Measurements from ENCODE around the gene SCAF1. TPM values are rescaled to one million over a fixed set of nuclear protein-coding genes. Genes with fewer than 3 reads are reported as not detected.

SCAF1 gene
- total and polyA plus RNA-seq, 2 experiments from 2014 or later, result 19.7 to 53.7 TPM

- no peak for TF ChIP-seq ZNF462 (CRISPR knock-in tag; IDR thresholded peaks at IDR 0.05)
These were observed 6.3 kb upstream of the SCAF1 start (continued) for GRCh38 chr19:49635530-49636232.

GRCh38 chr19:49636233-49636932 is 5.6 kb upstream of the SCAF1 start:
- Histone ChIP-seq H3K4me1 (ENCODE audit: insufficient read depth) (peaks cover 34% of the 10 kb centered on the region), H3K4me2 (no peak overlapping the region), H3K9me2 (ENCODE audit: insufficient read depth) (no peaks in the 10 kb centered on the region), H3K27me3 (ENCODE audit: insufficient read depth) (peaks cover 11% of the 10 kb centered on the region; the same call in 1 of the 2 replicates), H3F3A (replicated peaks; ENCODE audit: low read depth) (peaks cover 25% of the 10 kb centered on the region), H2AFZ (no peak overlapping the region), H3K36me3 (ENCODE audit: insufficient read depth) (no peaks in the 10 kb centered on the region), H3K4me3 (no peak overlapping the region), H3K79me2 (replicated peaks; ENCODE audit: insufficient read depth) (no peaks in the 10 kb centered on the region), H3K27ac (ENCODE audit: low read depth) (no peak overlapping the region), H4K20me1 (replicated peaks; ENCODE audit: insufficient read depth) (no peaks in the 10 kb centered on the region)
- Mint-ChIP-seq H3K4me1 (peaks cover 45% of the 10 kb centered on the region), H3K4me3 (no peak overlapping the region; the same call in 2 of the 3 replicates), H3K36me3 (ENCODE audit: low read depth) (no peaks in the 10 kb centered on the region; the same call in 2 of the 3 replicates), H3K27me3 (ENCODE audit: insufficient read depth, low read depth, poor library complexity) (peaks cover 50% of the 10 kb centered on the region), H3K27ac (no peak overlapping the region), H3K9me3 (peaks cover 2% of the 10 kb centered on the region; the same call in 1 of the 3 replicates)
- DNase-seq (ENCODE audit: low spot score) (no peak), ATAC-seq (no peak)
- TF ChIP-seq EZH2phosphoT487 (IDR thresholded peaks at IDR 0.05; ENCODE audit: unreplicated experiment), result no peak
- no peak for TF ChIP-seq EZH2 (IDR thresholded peaks at IDR 0.05; ENCODE audit: low read depth, unreplicated experiment)

Data from GM23338 (cell line).